ENCODE results near the gene CDKN2B. TPM values are rescaled to one million over a fixed set of nuclear protein-coding genes. Genes with fewer than 3 reads are reported as not detected.
"Not testable (repeated sequence)": the region's sequence is repeated elsewhere in the genome, so short reads cannot be mapped to it uniquely, and the experiment has no call there.

The CDKN2B gene, protein sequence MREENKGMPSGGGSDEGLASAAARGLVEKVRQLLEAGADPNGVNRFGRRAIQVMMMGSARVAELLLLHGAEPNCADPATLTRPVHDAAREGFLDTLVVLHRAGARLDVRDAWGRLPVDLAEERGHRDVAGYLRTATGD
- 1 to 10 TPM; 2.5 to 3.9 TPM for total RNA-seq

DNA sequence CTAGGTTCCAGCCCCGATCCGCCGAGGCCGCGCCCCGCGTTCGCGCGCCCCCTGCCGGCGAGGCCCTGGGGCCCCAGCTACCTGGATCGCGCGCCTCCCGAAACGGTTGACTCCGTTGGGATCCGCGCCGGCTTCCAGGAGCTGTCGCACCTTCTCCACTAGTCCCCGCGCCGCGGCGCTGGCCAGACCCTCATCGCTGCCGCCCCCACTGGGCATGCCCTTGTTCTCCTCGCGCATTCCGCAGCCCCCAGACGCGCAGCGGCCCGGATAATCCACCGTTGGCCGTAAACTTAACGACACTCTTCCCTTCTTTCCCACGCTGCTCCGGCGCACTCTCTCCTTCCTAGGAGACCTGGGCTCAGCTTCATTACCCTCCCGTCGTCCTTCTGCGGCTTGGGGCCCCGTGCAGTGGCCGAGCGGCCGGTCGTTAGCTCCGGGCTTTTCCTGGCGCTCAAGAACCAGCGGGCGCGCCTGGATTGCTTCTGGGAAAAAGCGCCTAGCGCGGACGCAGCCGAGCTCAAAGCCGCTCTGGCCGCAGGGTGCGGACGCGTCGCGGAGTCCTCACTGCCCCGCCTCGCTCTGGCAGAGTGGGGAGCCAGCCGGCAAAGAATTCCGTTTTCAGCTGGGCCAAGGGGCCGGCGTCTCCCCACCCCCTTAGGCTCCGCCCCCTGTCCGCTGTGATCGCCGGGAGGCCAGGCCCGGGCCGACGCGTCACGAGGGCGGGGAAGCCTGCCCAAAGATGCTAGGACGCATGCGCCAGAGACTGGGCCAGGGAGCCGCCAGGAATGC is at the start of gene CDKN2B:
Gene CDKN2B, minus strand, starts transcription at position 589 of the 789 bp plus-strand sequence. Its CDS starts 352 bp downstream, at position 237.
- TF ChIP-seq, protein P1, sequence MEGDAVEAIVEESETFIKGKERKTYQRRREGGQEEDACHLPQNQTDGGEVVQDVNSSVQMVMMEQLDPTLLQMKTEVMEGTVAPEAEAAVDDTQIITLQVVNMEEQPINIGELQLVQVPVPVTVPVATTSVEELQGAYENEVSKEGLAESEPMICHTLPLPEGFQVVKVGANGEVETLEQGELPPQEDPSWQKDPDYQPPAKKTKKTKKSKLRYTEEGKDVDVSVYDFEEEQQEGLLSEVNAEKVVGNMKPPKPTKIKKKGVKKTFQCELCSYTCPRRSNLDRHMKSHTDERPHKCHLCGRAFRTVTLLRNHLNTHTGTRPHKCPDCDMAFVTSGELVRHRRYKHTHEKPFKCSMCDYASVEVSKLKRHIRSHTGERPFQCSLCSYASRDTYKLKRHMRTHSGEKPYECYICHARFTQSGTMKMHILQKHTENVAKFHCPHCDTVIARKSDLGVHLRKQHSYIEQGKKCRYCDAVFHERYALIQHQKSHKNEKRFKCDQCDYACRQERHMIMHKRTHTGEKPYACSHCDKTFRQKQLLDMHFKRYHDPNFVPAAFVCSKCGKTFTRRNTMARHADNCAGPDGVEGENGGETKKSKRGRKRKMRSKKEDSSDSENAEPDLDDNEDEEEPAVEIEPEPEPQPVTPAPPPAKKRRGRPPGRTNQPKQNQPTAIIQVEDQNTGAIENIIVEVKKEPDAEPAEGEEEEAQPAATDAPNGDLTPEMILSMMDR (IDR thresholded peaks at IDR 0.05) = peak; percentile 70 to 91
- H3K4me3 ChIP-seq = peak within 1 kb of the TSS; percentile 55 to 78
- no peaks in the 10 kb centered on the region for H3K9me3 ChIP-seq
- no peaks in the 10 kb centered on the region for H3K36me3 ChIP-seq
- peak within 1 kb of the TSS; percentile 87 for H3K27ac ChIP-seq
- H3K27me3 ChIP-seq = peaks cover 0 to 14% of the 10 kb centered on the region in 2 donors
- peak; percentile 93 for DNase-seq (ENCODE audit: low spot score)
- H3K4me1 ChIP-seq = peaks cover 0 to 17% of the 10 kb centered on the region in 2 donors

DNA sequence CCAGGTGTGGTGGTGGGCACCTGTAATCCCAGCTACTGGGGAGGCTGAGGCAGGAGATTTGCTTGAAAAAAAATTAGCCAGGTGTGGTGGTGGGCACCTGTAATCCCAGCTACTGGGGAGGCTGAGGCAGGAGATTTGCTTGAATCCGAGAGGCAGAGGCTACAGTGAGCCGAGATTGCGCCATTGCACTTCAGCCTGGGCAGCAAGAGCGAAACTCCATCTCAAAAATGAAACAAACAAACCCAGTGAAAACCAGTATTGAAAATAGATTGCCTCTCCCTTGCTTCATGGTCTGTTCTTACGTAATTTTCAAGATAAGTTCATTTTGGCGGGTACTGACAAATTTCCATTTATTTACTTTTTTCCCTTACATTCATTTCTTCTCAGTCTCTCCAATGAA is 48.9 kb upstream of the CDKN2B start:
- not testable (repeated sequence) for H3K9me3 ChIP-seq; H3K27me3 ChIP-seq; H3K27ac ChIP-seq; H3K36me3 ChIP-seq; H3K4me3 ChIP-seq; H3K4me1 ChIP-seq; DNase-seq (ENCODE audit: low spot score)

DNA sequence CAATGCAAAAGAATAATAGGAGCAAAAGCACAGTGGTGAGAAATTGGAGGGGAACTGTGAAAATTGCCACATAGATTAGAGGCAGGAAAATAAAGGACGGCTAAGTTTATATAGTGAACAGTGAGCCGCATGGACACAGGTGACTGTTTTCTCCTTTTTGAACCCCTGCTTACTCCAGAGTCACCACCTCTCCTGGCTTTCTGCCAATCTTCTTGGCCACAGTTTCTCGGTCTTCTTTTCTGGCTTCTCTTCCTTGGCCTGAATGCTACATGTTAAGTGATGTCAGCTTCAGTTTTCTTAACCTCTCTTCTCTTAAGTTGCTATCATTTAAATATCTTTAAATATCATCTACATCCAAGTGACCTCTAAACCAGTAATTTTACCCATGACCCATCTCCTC is 47.3 kb upstream of the CDKN2B start:
- Histone ChIP-seq H3K4me1 (no peaks in the 10 kb centered on the region), H3K4me3 (no peak overlapping the region), H3K27me3 (no peaks in the 10 kb centered on the region), H3K36me3 (no peaks in the 10 kb centered on the region), H3K9me3 (no peaks in the 10 kb centered on the region), H3K27ac (no peak overlapping the region)
- TF ChIP-seq, protein P1 (IDR thresholded peaks at IDR 0.05) = no peak
- no peak for DNase-seq (ENCODE audit: low spot score)

DNA sequence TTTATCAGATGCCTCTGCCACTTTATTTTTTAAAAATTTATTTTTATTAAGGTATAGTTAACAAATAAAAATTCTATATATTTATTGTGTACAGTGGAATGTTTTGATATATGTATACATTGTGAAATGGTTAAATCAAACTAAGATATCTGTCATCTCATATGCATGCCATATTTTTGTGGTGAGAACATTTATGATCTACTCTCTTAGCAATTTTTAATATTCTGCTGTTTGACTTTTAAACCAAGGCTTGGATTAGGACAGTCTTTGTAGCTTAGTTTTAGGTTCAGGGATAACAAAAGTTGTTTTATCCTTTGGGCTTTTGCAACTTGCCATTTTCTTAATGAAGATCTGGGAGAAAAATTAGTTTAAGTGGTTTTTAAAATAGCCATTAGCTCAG is 46.0 kb upstream of the CDKN2B start:
- H3K36me3 ChIP-seq = no peaks in the 10 kb centered on the region
- no peak for DNase-seq (ENCODE audit: low spot score)
- no peaks in the 10 kb centered on the region for H3K9me3 ChIP-seq
- TF ChIP-seq, protein P1 (IDR thresholded peaks at IDR 0.05) = no peak
- no peak overlapping the region for H3K27ac ChIP-seq
- no peaks in the 10 kb centered on the region for H3K4me1 ChIP-seq
- no peak overlapping the region for H3K4me3 ChIP-seq
- no peaks in the 10 kb centered on the region for H3K27me3 ChIP-seq

DNA sequence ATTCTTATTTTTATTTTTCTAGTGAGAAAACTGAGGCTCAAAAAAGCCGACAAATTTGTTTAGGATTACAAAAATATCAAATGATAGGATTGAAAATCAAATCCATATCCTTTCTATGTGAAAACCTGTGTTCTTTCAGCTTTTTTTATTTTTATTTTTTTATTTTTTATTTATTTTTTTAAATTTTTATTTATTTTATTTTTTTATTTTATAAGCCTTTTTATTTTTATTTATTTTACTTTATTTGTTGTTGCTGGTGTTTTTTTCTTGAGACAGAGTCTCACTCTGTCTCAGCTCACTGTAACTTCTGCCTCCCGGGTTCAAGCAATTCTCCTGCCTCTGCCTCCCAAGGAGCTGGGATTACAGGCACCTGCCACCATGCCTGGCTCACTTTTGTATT is 45.4 kb upstream of the CDKN2B start:
- no peaks in the 10 kb centered on the region for H3K27me3 ChIP-seq
- no peak overlapping the region for H3K27ac ChIP-seq
- TF ChIP-seq, protein P1 (IDR thresholded peaks at IDR 0.05) = no peak
- no peaks in the 10 kb centered on the region for H3K4me1 ChIP-seq
- DNase-seq (ENCODE audit: low spot score) = no peak
- no peaks in the 10 kb centered on the region for H3K36me3 ChIP-seq
- H3K4me3 ChIP-seq = no peak overlapping the region
- H3K9me3 ChIP-seq = no peaks in the 10 kb centered on the region

DNA sequence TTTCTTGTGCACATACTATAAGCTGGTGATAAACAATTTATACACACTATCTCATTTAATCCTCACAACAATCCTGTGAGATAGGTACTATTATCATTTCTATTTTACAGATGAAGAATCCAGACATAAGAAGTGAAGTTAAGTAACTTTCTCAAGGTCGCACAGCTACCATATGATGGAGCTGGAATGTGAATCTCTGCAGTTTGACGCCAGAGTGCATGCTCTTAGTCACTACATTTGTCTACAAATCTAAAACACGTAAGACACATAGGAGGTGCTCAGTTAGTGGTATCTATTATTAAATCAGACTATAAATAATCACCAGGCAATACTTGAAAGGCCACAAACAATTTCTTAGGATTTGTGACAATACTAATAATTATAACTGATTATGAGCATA is 45.0 kb upstream of the CDKN2B start:
- no peaks in the 10 kb centered on the region for H3K4me1 ChIP-seq
- H3K27ac ChIP-seq = no peak overlapping the region
- H3K4me3 ChIP-seq = no peak overlapping the region
- no peak for DNase-seq (ENCODE audit: low spot score)
- H3K27me3 ChIP-seq = no peaks in the 10 kb centered on the region
- TF ChIP-seq, protein P1 (IDR thresholded peaks at IDR 0.05) = no peak
- no peaks in the 10 kb centered on the region for H3K36me3 ChIP-seq
- H3K9me3 ChIP-seq = no peaks in the 10 kb centered on the region

Measured in right atrium auricular region (tissue), 2 donors.